Pancreas (tissue), 10 donors: ENCODE measurements around the gene PLEKHG4. TPM values are rescaled to one million over a fixed set of nuclear protein-coding genes. Genes with fewer than 3 reads are reported as not detected.

Experiments
- ATAC-seq, 4 donors: fragments of 200-7000 bp; cut with Tn5 transposase; one replicate each; pipeline versions ENCODE4 v1.8.0 to v1.9.1; 2020; ENCODE audit warnings: mild to moderate bottlenecking in 4 of 4, moderate library complexity in 4 of 4
- DNase-seq, 6 donors: peaks; one replicate each; pipeline ENCODE4 v3.0.0-alpha.2; 2020
- FAIRE-seq: peaks from 2 replicates; lab custom pipeline; 2012; peaks lifted over from hg19 to GRCh38; lab: Jason Lieb, UNC
- H3K27ac ChIP-seq, 4 donors: fragments of 200-600 bp; sonication (generic); 1 replicate in 3 of 4; 2 replicates in 1 of 4; pipeline versions ENCODE4 v1.5.0 to v1.8.0; 2020
- H3K27me3 ChIP-seq, 4 donors: fragments of 200-600 bp; one replicate each; pipeline ENCODE4 v1.8.0; 2021
- H3K36me3 ChIP-seq, 3 donors: fragments of 200-600 bp; sonication (generic) in 1 of 3; one replicate each; pipeline versions ENCODE4 v1.5.0 to v1.8.0; 2020 to 2021
- H3K4me1 ChIP-seq, 3 donors: fragments of 200-600 bp; one replicate each; pipeline ENCODE4 v1.8.0; 2021
- H3K4me3 ChIP-seq, 4 donors: fragments of 200-600 bp; sonication (generic) in 2 of 4; one replicate each; pipeline versions ENCODE4 v1.5.0 to v1.8.0; 2020 to 2021
- H3K9me3 ChIP-seq, 4 donors: fragments of 200-600 bp; one replicate each; pipeline ENCODE4 v1.8.0; 2021
- WGBS, 2 donors: extraction: QIAGEN DNeasy Blood & Tissue Kit; methylation state at CpG; one replicate each; pipeline ENCODE4 v1.1.7; 2013; 5-methylcytosine and 5-hydroxymethylcytosine counted together
- intact Hi-C, 3 donors: fragments of 100-400 bp; cut with DNase I; formaldehyde crosslinking; loops; one replicate each; pipeline versions ENCODE4 v1.11.1 to v1.14.2; 2022
- polyA plus RNA-seq, 2 donors: library from polyadenylated mRNA; stranded (reverse); fragments of 200-250 nt; gene quantifications; one replicate each; pipeline ENCODE4 v1.2.3, GENCODE V29; 2013
- total RNA-seq, 6 donors: library from RNA; stranded (reverse); fragmentation: NEBNext Ultra II Directional in 4 of 6; extraction: Animal tissue kit (Norgen Biotek cat#: 25700) in 4 of 6; gene quantifications; one replicate each; pipeline versions ENCODE4 v1.2.1 to v1.2.4, GENCODE V29; 2021 to 2023
- TF ChIP-seq, protein P1 (sequence below), 4 donors: fragments of 200-600 bp; sonication (generic) in 3 of 4; IDR thresholded peaks; one replicate each; pipeline versions ENCODE4 v1.5.0 to v1.8.0; 2021; ENCODE audit warnings: antibody characterized with exemption in 4 of 4
- donor health status: healthy with polysubstance abuse.
- donor health status: DM: no; HTN: no; CAD: no; lungs with moderate emphysema.
- donor health status: DM: no; HTN: no; CAD: no.
- donor health status: control.
- donor health status: control.
- donor health status: Bipolar disorder and iron deficiency.
- donor health status: DM: yes; HTN: yes; CAD: no.
- donor health status: DM: no; HTN: no; CAD: no.
- donor health status: DM: no; HTN: no; CAD: no.
- donor health status: DM: yes; HTN: yes; CAD: no.

The PLEKHG4 gene
- total and polyA plus RNA-seq, 8 donors: 3.5 to 28.5 (median 6.2) TPM

DNA sequence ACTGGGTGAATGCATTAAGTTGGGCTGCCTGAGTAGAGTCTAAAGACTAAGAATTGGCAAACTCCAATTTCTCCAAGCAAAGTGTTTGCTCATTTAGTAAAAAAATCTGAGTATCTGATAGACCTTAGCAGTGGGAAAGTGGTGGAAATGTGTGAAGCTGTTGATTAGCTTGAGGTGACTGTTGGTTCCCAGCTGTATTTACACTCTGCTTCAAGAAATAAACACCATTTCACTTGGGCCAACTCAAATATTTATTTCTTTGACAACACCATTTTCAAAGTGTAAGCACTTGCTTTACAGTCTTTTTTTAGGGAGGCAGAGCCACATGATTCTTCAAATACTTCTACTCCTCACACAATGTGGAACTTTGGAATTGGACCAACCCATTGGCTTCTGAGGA is 38.5 kb downstream of the PLEKHG4 start:
- TF ChIP-seq, protein P1, sequence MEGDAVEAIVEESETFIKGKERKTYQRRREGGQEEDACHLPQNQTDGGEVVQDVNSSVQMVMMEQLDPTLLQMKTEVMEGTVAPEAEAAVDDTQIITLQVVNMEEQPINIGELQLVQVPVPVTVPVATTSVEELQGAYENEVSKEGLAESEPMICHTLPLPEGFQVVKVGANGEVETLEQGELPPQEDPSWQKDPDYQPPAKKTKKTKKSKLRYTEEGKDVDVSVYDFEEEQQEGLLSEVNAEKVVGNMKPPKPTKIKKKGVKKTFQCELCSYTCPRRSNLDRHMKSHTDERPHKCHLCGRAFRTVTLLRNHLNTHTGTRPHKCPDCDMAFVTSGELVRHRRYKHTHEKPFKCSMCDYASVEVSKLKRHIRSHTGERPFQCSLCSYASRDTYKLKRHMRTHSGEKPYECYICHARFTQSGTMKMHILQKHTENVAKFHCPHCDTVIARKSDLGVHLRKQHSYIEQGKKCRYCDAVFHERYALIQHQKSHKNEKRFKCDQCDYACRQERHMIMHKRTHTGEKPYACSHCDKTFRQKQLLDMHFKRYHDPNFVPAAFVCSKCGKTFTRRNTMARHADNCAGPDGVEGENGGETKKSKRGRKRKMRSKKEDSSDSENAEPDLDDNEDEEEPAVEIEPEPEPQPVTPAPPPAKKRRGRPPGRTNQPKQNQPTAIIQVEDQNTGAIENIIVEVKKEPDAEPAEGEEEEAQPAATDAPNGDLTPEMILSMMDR (IDR thresholded peaks at IDR 0.05): no peak
- Histone ChIP-seq H3K4me1 (peaks cover 0 to 7% (median 4%) of the 10 kb centered on the region in 3 donors), H3K27ac (no peak overlapping the region), H3K36me3 (no peaks in the 10 kb centered on the region), H3K27me3 (no peaks in the 10 kb centered on the region), H3K9me3 (no peaks in the 10 kb centered on the region), H3K4me3 (no peak overlapping the region)
- ATAC-seq (peak; percentile 56 to 89 (median 76)), DNase-seq (no peak), FAIRE-seq (no peak)
- intact Hi-C loops: no loop called here

DNA sequence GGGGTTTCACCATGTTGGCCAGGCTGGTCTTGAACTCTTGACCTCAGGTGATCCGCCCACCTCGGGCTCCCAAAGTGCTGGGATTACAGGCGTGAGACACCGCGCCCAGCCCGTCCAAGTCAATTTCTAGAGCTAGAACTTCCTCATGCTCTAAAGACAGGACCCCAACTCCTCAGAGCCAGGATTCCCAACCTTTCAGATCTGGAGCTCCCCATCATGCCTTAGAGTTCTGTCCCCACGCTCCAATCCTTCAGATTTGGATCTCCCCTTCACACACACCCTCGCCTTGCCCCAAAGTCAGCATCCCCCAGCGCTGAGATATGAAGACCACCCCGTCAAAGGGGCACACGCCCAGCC is 46.8 kb downstream of the PLEKHG4 start:
- no peak for ATAC-seq
- H3K27ac ChIP-seq: no peak overlapping the region

DNA sequence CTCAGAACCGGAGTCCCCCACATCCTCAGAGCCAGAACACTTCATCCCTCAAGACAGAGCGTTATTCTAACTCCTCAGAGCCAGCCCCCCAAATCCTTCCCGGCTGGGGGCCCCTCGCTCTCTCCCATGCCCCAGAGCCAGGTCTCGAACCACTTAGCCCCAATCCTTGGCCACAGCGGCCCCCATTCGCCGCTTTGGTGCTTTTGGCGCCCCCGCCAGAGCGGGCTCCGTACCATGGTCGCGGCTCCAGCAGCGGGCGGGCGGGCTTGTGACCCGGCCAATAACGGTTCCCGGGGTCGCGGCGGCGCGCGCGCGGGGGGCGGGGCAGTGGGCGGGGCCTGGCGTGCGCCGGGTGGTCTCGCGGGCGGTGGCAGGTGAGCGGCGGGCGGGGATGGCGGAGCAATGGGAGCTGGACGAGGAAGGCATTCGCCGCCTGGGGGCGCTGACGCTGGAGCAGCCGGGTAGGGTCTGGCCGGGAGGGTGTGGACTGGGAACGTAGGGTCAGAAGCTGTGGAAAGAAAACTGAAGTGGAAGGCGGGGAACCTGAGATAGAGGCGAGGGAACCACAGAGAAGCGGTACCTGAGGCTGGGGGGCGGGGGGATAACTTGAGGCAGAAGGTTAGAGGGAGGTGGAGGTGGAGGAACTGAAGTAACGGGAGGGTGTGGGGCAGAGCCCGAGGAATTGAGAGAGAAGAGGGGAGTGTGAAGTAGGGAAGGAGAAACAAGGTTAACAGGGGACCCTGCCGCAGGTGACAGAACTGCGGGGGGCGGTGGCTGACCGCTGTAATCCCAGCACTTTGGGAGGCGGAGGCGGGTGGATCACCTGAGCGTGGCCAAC is 47.4 kb downstream of the PLEKHG4 start, which contains the start of the genes KCTD19 and LRRC36:
Gene KCTD19 (minus strand): TSS at position 270 of the 838 bp plus-strand sequence. CDS start 34 bp downstream, at position 236.
Gene LRRC36 (plus strand): TSS at position 344 of the 838 bp plus-strand sequence. CDS start 48 bp downstream, at position 392.
- intact Hi-C loops: no loop called here
- no peak for FAIRE-seq

More for the DNA sequence above, 46.8 kb downstream of the PLEKHG4 start:
- DNase-seq: no peak
- H3K4me1 ChIP-seq: peaks cover 0 to 6% (median 0%) of the 10 kb centered on the region in 3 donors
- TF ChIP-seq, protein P1 (IDR thresholded peaks at IDR 0.05): no peak
- no peaks in the 10 kb centered on the region for H3K27me3 ChIP-seq
- 29 to 35% methylated on average over 11 of the region's 11 CpGs for WGBS, 2 donors
- H3K36me3 ChIP-seq: no peaks in the 10 kb centered on the region
- FAIRE-seq: no peak
- intact Hi-C loops: no loop called here
- H3K9me3 ChIP-seq: no peaks in the 10 kb centered on the region
- peak overlapping the region; percentile 37 to 61 (median 46) for H3K4me3 ChIP-seq

DNA sequence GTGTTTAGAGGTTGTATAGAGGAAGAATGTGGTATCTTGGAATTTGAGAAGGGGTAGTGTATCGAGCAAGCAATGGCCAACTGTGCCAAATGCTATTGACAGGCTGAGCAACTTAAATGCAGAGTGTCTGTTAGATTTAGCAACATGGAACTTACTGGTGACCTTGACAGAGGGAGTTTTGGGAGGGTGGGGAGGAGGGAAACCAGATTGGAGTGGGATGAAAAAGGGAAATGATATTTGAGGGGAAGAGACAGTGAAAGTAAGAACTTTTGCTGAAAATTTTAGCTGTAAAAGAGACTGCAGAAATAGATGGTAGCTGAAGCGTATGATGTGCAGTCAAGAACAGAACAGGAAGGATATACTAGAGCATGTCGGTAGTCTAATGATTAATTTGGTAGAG is 48.4 kb downstream of the PLEKHG4 start:
- TF ChIP-seq, protein P1 (IDR thresholded peaks at IDR 0.05): no peak
- intact Hi-C loops: no loop called here
- Histone ChIP-seq H3K4me1 (peaks cover 0 to 6% (median 0%) of the 10 kb centered on the region in 3 donors), H3K27me3 (no peaks in the 10 kb centered on the region), H3K27ac (no peak overlapping the region), H3K36me3 (no peaks in the 10 kb centered on the region), H3K9me3 (no peaks in the 10 kb centered on the region), H3K4me3 (no peak overlapping the region)
- DNase-seq (no peak), FAIRE-seq (no peak), ATAC-seq (no peak)
- 48 to 56% methylated on average over 3 of the region's 3 CpGs for WGBS, 2 donors

More for the DNA sequence above, 47.4 kb downstream of the PLEKHG4 start, which contains the start of the genes KCTD19 and LRRC36:
- DNase-seq: peak; percentile 68 to 91 (median 84)
- TF ChIP-seq, protein P1 (IDR thresholded peaks at IDR 0.05): peak; percentile 14 to 30 (median 25)
- Histone ChIP-seq H3K9me3 (no peaks in the 10 kb centered on the region), H3K27ac (peak within 1 kb of the TSS in 1 of 4 donors; percentile 10), H3K36me3 (no peaks in the 10 kb centered on the region), H3K27me3 (no peaks in the 10 kb centered on the region), H3K4me3 (peak within 1 kb of the TSS; percentile 37 to 61 (median 46)), H3K4me1 (peaks cover 0 to 6% (median 0%) of the 10 kb centered on the region in 3 donors)
- peak; percentile 94 to 98 (median 96) for ATAC-seq
- 7 to 8% methylated on average over 58 to 61 of the region's 61 CpGs for WGBS, 2 donors
